ENCODE measurements around the gene MYLK.

GRCh38 chr3:123620343-123620742 is 263.8 kb downstream of the MYLK start:
- TF ChIP-seq CTCF (optimal IDR thresholded peaks at IDR 0.05 in 1 of 3, IDR thresholded peaks at IDR 0.05 in 1 of 3, conservative IDR thresholded peaks at IDR 0.05 in 1 of 3; ENCODE audit: extremely low read depth in 1 of 3, insufficient read depth in 2 of 3, low read length in 3 of 3) (no peak), EZH2 (IDR thresholded peaks at IDR 0.05; ENCODE audit: low read length) (no peak)

All from keratinocyte (primary cell).